Suppressor macrophage (primary cell): ENCODE measurements around the gene LRRC23.

ENCODE experiments used
- DNase-seq, 4 experiments: peaks; one replicate each; pipeline ENCODE4 v3.0.0-alpha.2; 2020 to 2022

The LRRC23 gene

DNA sequence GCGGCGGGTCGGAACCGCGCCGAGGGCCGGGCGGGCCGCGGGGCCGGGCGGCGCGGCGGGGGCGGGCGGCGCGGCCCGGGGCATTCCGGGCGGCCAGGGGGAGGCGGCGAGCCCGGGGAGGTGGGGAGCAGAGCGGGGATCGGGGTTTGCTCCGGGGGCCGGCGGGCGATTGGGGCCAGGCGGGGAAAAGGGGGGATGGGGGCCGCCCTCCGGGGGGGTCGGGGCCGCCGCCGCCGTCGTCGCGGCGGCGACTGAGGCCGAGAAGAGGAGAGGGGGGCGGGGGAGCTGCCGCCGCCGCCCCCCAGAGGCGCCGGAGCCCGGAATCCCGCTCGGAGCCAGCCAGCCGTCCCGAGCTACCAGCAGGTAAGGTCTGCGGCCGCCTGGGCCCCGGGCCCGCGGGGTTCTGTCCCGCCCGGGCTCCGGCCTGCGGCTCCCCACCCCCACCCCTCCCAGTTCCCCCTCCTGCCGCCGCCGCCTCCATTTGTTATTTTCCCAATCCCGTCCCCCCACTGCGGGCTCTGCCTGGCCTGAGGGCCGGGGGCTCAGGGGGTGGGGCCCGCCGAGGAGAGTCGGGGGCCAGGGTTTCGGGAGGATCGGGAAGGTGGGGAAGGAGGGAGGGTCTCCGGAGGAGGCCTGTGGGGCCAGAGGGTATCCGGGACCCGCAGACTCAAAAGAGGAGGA lies 23.5 kb downstream of the LRRC23 start:
- peak in 2 of 4 experiments; percentile 40 to 47 for DNase-seq

DNA sequence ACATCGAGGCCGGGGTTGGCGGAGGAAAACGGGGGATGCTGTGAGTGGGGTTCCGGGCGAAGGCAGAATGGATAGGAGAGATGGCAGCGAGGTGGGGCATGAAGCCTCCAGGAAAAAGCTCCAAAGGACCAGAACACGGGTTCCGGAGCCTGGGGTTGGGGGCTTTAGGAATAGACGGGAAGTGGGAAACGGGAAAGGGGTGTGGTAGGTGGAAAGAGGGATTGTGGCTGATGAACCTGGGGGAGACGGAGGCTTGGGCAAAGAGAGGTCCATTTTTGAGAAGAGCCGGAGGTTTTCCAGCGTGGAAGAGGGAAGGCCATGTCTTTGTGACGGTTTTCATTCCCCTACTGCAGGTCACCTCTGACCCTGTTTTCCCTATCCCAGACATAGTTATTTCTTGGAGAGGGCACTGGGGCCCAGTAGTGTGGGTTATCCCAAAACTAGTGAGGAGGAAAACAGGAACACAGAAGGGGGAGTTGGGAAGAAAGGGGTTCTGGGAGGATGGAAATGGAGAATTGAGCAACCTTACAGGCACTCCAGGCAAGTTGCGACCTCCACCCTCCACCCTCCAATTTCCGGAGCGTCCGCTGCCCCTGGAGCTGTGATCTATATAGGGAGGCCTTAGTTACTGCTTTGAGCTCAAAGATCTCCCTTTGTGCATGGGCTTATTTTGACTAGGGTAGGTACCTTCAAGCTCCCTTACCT lies 24.2 kb downstream of the LRRC23 start:
- DNase-seq, result peak in 1 of 4 experiments; percentile 24

DNA sequence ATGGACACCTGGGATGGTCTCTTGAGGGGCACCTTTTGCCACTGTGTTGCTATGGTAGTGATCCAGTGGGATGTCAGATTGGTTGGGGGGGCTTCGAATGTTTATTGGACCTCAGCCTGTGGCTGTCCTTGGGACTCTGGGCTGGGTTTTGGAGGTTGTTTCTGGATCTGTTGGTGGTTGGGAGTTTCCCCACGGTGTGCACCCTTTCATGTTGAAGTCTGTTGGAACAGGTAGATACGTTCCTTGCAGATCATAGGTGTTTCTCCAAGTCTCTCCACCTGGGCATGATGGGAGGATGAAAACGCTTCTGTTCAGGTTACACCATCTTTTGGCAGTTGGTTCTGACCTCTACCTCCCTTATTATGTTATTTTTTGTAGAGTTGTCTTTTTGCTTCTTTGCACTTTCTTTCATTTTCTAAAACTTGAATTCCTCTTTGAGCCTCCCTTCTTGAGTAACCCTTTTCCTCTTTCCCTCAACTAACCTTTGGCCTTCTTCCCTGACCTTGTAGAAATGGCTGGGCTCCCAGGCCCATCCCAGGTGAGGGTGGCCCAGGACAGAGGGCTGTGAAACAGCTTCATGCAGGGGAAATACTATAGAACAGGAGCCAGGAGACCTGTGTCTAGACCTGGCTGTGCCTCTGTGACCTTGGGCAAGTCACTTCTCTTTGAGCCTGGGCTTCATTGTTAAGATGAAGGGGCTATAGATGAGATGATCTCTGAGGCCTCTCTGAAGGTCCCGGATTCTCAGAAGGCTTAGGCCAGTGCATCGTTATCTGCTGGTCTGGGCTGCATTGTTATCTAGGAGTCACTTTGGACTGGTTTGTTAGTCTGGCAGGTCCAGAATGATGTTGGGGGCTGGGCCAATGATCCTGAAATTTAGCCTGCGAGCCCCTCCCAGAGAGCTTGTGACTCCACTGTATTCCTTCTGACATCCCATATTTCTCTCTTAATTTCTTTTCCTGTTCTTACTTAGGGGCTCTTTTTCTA lies 25.1 kb downstream of the LRRC23 start:
- DNase-seq, result no peak

DNA sequence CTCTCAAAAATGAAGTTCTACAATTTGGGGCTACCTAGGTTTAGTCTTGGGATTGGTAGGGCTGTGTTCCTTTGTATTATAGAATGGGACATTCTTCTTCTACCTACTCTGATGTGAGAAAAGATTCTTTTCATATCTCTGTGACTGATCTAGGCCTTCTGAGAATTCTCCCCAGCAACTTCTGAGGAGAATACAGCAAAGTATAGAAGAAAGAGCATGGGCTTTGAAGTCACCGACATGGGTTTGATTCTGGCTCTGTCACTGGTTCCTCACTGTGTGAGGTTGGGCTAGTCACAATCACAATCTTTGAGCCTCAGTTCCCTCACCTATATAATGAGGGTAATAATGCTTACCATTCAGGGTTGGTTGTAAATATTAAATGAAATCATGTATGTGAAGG lies 28.1 kb downstream of the LRRC23 start:
- no peak for DNase-seq

DNA sequence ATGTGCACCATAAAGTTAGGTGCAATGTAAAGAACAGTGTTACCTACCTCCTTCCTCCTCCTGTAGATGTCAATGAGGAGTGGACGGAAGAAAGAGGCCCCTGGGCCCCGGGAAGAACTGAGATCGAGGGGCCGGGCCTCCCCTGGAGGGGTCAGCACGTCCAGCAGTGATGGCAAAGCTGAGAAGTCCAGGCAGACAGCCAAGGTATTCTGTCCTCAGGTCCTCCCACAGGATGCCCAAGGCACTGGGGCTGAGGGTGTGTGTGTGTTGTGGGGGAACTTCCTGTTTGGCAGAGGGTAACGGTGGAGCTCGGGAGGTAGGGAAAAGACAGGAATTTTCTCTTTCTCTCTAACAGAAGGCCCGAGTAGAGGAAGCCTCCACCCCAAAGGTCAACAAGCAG lies 29.5 kb downstream of the LRRC23 start:
- no peak for DNase-seq

DNA sequence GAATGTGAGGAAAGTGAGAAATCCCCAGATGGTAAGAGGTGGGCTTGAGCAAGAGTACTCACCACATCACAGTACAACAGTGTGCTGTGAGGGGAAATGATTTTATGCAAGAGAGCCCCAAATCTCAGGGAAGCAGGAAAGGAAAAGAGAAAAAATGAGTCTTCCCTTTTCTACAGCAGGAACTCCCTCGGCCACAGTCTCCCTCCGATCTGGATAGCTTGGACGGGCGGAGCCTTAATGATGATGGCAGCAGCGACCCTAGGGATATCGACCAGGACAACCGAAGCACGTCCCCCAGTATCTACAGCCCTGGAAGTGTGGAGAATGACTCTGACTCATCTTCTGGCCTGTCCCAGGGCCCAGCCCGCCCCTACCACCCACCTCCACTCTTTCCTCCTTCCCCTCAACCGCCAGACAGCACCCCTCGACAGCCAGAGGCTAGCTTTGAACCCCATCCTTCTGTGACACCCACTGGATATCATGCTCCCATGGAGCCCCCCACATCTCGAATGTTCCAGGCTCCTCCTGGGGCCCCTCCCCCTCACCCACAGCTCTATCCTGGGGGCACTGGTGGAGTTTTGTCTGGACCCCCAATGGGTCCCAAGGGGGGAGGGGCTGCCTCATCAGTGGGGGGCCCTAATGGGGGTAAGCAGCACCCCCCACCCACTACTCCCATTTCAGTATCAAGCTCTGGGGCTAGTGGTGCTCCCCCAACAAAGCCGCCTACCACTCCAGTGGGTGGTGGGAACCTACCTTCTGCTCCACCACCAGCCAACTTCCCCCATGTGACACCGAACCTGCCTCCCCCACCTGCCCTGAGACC lies 31.0 kb downstream of the LRRC23 start:
- DNase-seq, result peak; percentile 61 to 81 (median 76)

DNA sequence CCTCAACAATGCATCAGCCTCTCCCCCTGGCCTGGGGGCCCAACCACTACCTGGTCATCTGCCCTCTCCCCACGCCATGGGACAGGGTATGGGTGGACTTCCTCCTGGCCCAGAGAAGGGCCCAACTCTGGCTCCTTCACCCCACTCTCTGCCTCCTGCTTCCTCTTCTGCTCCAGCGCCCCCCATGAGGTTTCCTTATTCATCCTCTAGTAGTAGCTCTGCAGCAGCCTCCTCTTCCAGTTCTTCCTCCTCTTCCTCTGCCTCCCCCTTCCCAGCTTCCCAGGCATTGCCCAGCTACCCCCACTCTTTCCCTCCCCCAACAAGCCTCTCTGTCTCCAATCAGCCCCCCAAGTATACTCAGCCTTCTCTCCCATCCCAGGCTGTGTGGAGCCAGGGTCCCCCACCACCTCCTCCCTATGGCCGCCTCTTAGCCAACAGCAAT lies 31.6 kb downstream of the LRRC23 start:
- DNase-seq, result peak in 3 of 4 experiments; percentile 66 to 70 (median 67)

DNA sequence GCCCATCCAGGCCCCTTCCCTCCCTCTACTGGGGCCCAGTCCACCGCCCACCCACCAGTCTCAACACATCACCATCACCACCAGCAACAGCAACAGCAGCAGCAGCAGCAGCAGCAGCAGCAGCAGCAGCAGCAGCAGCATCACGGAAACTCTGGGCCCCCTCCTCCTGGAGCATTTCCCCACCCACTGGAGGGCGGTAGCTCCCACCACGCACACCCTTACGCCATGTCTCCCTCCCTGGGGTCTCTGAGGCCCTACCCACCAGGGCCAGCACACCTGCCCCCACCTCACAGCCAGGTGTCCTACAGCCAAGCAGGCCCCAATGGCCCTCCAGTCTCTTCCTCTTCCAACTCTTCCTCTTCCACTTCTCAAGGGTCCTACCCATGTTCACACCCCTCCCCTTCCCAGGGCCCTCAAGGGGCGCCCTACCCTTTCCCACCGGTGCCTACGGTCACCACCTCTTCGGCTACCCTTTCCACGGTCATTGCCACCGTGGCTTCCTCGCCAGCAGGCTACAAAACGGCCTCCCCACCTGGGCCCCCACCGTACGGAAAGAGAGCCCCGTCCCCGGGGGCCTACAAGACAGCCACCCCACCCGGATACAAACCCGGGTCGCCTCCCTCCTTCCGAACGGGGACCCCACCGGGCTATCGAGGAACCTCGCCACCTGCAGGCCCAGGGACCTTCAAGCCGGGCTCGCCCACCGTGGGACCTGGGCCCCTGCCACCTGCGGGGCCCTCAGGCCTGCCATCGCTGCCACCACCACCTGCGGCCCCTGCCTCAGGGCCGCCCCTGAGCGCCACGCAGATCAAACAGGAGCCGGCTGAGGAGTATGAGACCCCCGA lies 32.2 kb downstream of the LRRC23 start:
- peak in 2 of 4 experiments; percentile 43 to 61 for DNase-seq

DNA sequence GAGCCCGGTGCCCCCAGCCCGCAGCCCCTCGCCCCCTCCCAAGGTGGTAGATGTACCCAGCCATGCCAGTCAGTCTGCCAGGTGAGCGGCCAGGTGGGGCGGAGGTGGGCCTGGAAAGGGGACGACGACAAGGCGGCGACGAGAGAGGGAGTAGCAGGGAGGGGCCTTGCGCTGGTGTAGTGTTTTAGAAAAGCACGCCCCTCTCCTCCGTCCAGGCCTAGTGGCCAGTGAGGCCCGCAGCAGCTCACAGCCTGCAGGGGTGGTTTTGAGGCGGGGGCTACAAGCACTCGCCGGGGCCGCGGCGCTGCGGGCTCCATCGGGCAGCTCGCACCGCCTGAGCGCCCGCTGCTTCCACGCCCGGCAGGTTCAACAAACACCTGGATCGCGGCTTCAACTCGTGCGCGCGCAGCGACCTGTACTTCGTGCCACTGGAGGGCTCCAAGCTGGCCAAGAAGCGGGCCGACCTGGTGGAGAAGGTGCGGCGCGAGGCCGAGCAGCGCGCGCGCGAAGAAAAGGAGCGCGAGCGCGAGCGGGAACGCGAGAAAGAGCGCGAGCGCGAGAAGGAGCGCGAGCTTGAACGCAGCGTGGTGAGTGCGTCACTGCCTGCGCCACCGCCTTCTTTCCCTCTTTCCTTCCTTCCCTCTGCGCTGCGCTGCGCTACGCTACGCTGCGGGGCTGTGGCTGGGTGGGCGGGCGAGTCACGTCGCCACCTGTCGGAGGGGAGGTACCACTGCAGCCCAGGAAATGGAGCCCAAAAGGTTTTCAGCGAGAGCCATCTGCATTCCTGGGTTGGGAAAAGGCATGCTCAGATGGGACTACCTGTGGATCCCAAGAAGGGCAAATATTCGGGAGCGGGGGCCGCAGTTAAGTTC lies 33.1 kb downstream of the LRRC23 start:
- DNase-seq, result peak; percentile 94 to 97 (median 96)

DNA sequence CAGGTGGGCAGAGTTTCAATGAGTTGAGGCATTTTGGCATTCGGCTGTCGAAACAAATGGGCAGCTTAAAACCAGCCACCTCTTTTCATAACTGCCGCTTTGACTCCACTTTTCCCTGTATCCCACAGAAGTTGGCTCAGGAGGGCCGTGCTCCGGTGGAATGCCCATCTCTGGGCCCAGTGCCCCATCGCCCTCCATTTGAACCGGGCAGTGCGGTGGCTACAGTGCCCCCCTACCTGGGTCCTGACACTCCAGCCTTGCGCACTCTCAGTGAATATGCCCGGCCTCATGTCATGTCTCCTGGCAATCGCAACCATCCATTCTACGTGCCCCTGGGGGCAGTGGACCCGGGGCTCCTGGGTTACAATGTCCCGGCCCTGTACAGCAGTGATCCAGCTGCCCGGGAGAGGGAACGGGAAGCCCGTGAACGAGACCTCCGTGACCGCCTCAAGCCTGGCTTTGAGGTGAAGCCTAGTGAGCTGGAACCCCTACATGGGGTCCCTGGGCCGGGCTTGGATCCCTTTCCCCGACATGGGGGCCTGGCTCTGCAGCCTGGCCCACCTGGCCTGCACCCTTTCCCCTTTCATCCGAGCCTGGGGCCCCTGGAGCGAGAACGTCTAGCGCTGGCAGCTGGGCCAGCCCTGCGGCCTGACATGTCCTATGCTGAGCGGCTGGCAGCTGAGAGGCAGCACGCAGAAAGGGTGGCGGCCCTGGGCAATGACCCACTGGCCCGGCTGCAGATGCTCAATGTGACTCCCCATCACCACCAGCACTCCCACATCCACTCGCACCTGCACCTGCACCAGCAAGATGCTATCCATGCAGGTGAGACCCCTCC lies 34.0 kb downstream of the LRRC23 start:
- no peak for DNase-seq

DNA sequence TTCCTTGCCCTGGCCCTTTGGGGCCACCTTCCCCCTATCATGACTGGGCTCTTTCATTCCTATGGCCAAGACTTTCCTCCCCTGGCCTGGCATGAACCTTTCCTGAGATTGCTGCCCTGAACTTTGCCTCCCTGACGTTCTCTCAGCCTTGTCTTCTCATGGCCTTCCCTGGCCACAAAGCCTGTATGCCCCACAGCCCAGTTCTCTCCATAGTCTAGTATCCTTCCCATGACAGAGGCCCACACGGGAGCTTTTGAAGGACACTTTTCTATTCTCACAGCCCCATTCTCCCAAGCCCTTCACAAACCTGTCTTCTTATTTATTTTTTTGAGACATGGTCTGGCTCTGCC lies 34.5 kb downstream of the LRRC23 start:
- no peak for DNase-seq

DNA sequence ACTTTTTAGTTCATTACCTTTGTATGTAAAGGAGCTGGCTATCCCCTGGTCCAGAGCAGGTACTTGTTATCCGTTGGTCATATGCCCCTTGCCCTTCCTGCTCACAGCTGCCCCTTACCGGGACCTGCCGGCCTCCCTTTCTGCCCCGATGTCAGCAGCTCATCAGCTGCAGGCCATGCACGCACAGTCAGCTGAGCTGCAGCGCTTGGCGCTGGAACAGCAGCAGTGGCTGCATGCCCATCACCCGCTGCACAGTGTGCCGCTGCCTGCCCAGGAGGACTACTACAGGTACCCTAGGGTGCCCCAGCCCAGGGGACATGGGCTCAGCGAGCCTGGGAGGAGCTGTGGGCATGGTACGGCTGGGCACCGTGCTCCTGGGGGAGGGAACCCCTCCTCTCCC lies 36.6 kb downstream of the LRRC23 start:
- no peak for DNase-seq

DNA sequence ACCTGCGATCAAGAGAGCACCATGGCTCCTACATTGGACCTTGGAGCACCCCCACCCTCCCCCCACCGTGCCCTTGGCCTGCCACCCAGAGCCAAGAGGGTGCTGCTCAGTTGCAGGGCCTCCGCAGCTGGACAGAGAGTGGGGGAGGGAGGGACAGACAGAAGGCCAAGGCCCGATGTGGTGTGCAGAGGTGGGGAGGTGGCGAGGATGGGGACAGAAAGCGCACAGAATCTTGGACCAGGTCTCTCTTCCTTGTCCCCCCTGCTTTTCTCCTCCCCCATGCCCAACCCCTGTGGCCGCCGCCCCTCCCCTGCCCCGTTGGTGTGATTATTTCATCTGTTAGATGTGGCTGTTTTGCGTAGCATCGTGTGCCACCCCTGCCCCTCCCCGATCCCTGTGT lies 37.2 kb downstream of the LRRC23 start:
- no peak for DNase-seq

DNA sequence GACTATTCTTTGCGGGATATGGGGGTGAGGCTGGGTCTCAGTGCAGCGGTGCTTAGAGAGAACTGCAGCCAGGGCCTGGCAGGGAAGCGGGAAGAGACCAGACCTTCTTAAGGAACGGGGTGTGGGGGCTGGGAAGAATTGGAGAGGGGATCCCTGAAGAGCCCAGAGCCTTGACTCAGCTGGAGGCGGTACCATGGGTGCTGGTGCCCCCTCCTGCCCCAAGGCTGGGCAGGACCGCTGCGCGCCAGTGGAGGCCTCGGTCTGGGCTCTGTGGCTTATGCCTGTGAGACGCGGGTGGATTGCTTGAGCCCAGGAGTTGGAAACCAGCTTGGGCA lies 37.7 kb downstream of the LRRC23 start:
- no peak for DNase-seq

DNA sequence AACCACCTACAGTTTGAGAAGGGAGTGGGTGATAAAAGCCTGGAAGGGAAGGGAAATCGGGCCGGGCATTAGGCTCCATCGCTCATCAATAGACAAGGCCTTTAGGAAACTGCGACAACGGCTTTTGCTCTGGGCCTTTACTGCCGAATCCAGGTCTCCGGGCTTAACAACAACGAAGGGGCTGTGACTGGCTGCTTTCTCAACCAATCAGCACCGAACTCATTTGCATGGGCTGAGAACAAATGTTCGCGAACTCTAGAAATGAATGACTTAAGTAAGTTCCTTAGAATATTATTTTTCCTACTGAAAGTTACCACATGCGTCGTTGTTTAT lies 38.7 kb downstream of the LRRC23 start:
- DNase-seq, result peak; percentile 81 to 91 (median 88)

DNA sequence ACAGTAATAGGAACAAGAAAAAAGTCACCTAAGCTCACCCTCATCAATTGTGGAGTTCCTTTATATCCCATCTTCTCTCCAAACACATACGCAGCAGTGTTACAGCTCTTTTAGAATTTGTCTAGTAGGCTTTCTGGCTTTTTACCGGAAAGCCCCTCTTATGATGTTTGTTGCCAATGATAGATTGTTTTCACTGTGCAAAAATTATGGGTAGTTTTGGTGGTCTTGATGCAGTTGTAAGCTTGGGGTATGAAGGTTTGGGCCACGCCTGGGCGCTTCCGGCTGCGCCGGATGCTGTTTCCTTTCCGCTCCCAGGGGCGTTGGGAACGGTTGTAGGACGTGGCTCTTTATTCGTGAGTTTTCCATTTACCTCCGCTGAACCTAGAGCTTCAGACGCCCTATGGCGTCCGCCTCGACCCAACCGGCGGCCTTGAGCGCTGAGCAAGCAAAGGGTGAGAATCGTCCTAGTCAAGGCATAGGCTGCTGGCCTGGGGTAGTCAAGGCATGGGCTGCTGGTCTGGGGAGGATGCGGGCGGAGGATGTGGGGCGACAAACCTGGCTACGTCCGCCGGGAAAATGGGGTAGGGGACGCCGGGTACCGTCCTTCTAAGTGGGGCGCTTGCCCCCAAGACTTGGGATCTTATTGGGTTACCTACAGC lies 39.2 kb downstream of the LRRC23 start, which contains the start of the genes C12orf57 and RNU7-1:
Gene C12orf57, plus strand, starts transcription at position 301 of the 659 bp plus-strand sequence. Its CDS starts 100 bp downstream, at position 401.
Gene RNU7-1, plus strand, starts transcription at position 95 of the 659 bp plus-strand sequence.
- DNase-seq, result peak; percentile 88 to 94 (median 88)

DNA sequence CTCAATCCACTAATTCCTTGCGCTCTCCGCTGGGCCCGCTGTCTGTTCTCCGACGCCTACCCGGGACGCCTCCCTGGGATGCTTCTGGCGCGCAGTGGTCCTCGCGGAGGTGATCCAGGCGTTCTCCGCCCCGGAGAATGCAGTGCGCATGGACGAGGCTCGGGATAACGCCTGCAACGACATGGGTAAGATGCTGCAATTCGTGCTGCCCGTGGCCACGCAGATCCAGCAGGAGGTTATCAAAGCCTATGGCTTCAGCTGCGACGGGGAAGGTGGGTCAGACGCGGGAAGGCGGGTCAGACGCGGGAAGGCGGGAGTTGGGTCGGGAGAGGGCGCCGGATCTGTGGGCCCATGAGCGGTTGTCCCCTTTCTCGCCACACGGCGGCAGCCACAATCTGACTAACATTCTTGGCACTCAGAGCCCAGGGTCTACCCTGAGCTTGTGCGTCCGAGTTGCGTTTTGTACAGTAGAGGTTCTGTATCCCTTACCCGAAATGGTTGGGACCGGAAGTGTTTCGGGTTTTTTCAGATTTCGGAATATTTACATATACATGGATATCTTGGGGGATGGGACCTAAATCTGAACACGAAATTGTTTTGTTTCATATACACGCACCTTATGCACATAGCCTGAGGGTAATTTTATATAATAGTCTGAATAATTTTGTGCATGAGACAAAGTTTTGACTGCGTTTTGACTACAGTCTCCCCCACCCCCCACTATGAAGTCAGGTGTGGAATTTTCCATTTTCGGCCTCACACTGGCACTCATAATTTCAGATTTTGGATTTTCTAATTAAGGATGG lies 40.0 kb downstream of the LRRC23 start:
- DNase-seq, result peak; percentile 93 to 95 (median 94)

DNA sequence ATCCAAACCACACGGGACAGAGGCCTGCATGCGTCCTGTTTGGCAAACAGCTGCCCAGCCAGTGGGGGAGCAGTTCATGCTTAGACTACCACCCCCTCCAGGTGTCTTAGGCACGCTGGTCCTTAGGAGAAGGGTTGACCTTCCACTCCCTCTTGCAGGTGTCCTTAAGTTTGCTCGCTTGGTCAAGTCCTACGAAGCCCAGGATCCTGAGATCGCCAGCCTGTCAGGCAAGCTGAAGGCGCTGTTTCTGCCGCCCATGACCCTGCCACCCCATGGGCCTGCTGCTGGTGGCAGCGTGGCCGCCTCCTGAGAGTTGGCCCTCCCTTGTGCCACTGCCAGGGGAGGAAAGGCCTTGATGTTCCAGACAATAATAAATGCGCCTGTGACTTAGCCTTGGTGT lies 41.0 kb downstream of the LRRC23 start:
- DNase-seq, result no peak
